Astrocyte of the hippocampus (primary cell): ENCODE results near the gene USP21.
"Not testable (repeated sequence)": the region's sequence is repeated elsewhere in the genome, so short reads cannot be mapped to it uniquely, and the experiment has no call there.

ENCODE experiments used
- DNase-seq: peaks from one replicate; pipeline ENCODE4 v3.0.0; 2011; ENCODE audit warnings: low read depth, low spot score

USP21 gene

GRCh38 chr1:161159087-161159912, at the start of gene USP21:
Gene USP21 (plus strand): TSS chr1:161159500. CDS start chr1:161160641, 1,141 bp downstream.
- DNase-seq, result peak; percentile 97

- no peak for DNase-seq
Observed at GRCh38 chr1:161111117-161111516, 48.2 kb upstream of the USP21 start.

- no peak for DNase-seq
Observed at GRCh38 chr1:161111527-161111926, 47.8 kb upstream of the USP21 start.

GRCh38 chr1:161113915-161114314, 45.4 kb upstream of the USP21 start:
- no peak for DNase-seq

GRCh38 chr1:161114556-161114955, 44.7 kb upstream of the USP21 start:
- DNase-seq, result no peak

GRCh38 chr1:161115132-161115711, 44.1 kb upstream of the USP21 start:
- peak; percentile 51 for DNase-seq

GRCh38 chr1:161115961-161116360, 43.3 kb upstream of the USP21 start:
- DNase-seq, result not testable (repeated sequence)

- DNase-seq, result peak; percentile 94
Observed at GRCh38 chr1:161117759-161118581, 41.3 kb upstream of the USP21 start, which contains the start of the genes NIT1 and PFDN2. Gene NIT1 (plus strand): TSS chr1:161118105. CDS start chr1:161118177, 72 bp downstream. Gene PFDN2 (minus strand): TSS chr1:161118037. CDS start chr1:161118026, 11 bp downstream.

GRCh38 chr1:161119092-161119903, 40.0 kb upstream of the USP21 start:
- DNase-seq, result peak; percentile 62

GRCh38 chr1:161121042-161121650, 38.2 kb upstream of the USP21 start:
- DNase-seq, result no peak

GRCh38 chr1:161121834-161122233, 37.5 kb upstream of the USP21 start:
- DNase-seq, result no peak

GRCh38 chr1:161122967-161123366, 36.3 kb upstream of the USP21 start:
- DNase-seq, result no peak

- DNase-seq, result no peak
Observed at GRCh38 chr1:161127649-161128048, 31.7 kb upstream of the USP21 start.

- DNase-seq, result no peak
Observed at GRCh38 chr1:161128591-161129420, 30.5 kb upstream of the USP21 start.

- DNase-seq, result no peak
Observed at GRCh38 chr1:161130266-161130665, 29.0 kb upstream of the USP21 start.

GRCh38 chr1:161131523-161132409, 27.5 kb upstream of the USP21 start:
- no peak for DNase-seq

GRCh38 chr1:161132410-161133219, 26.7 kb upstream of the USP21 start, which contains the start of gene DEDD:
Gene DEDD (minus strand): TSS chr1:161132667. CDS start chr1:161124462, 8,205 bp downstream.
- peak; percentile 98 for DNase-seq

- no peak for DNase-seq
Observed at GRCh38 chr1:161133220-161133740, 26.0 kb upstream of the USP21 start.
